H1 (cell line): ENCODE results near the gene CFLAR. TPM values are rescaled to one million over a fixed set of nuclear protein-coding genes. Genes with fewer than 3 reads are reported as not detected.
A peak's percentile ranks its signal among the peaks of the same experiment; 100 is the strongest.

Source experiments
- CTCF ChIA-PET: fragments of 300-600 bp; sonication (Branson Sonifier 250); formaldehyde crosslinking; loops from one replicate; lab custom pipeline; 2021; ENCODE audit not compliant: partially characterized antibody; lab: Charles Lee
- POLR2A ChIA-PET: fragments of 300-600 bp; sonication (Branson Sonifier 250); formaldehyde crosslinking; loops from one replicate; lab custom pipeline; 2021; ENCODE audit warnings: inconsistent platforms; ENCODE audit not compliant: partially characterized antibody; lab: Charles Lee
- DNase-seq, 2 experiments: peaks; one replicate each; pipeline versions ENCODE4 v3.0.0 to v3.0.0-alpha.2; 2010 to 2022; ENCODE audit warnings: low spot score in 2 of 2, low read depth in 1 of 2, mixed read lengths in 1 of 2
- FAIRE-seq: peaks from 2 replicates; lab custom pipeline; 2011; peaks lifted over from hg19 to GRCh38; lab: Jason Lieb, UNC
- H2AFZ ChIP-seq: 2 replicates; pipeline ENCODE4 v1.8.1; 2012; ENCODE audit warnings: low read length, inconsistent platforms
- H2AK5ac ChIP-seq: 2 replicates; pipeline ENCODE4 v1.6.1; 2013; ENCODE audit warnings: low read depth, low read length
- H2BK120ac ChIP-seq: replicated peaks from 2 replicates; pipeline ENCODE3; 2013; ENCODE audit warnings: low read depth, low read length, inconsistent platforms
- H2BK12ac ChIP-seq: 2 replicates; pipeline ENCODE4 v1.6.1; 2013; ENCODE audit warnings: low read depth, low read length
- H2BK15ac ChIP-seq: 2 replicates; pipeline ENCODE4 v1.6.1; 2013; ENCODE audit warnings: low read length
- H2BK20ac ChIP-seq: 2 replicates; pipeline ENCODE4 v1.6.1; 2013; ENCODE audit warnings: low read length
- H2BK5ac ChIP-seq: 2 replicates; pipeline ENCODE4 v1.6.1; 2013; ENCODE audit warnings: low read depth, low read length
- H3K14ac ChIP-seq: 2 replicates; pipeline ENCODE4 v1.6.1; 2013; ENCODE audit warnings: inconsistent platforms; ENCODE audit not compliant: insufficient read length
- H3K18ac ChIP-seq: 2 replicates; pipeline ENCODE4 v1.6.1; 2013; ENCODE audit warnings: low read length; ENCODE audit errors: extremely low read depth
- H3K23ac ChIP-seq: 2 replicates; pipeline ENCODE4 v1.6.1; 2013; ENCODE audit warnings: inconsistent platforms; ENCODE audit not compliant: insufficient read length
- H3K23me2 ChIP-seq: 2 replicates; pipeline ENCODE4 v1.6.1; 2013; ENCODE audit warnings: low read depth, low read length
- H3K27ac ChIP-seq: 2 replicates; pipeline ENCODE4 v1.6.1; 2011; ENCODE audit warnings: low read depth, low read length, inconsistent platforms
- H3K27me3 ChIP-seq, 4 experiments: replicated peaks in 1 of 4; 1 replicate in 1 of 4; 2 replicates in 3 of 4; pipeline versions ENCODE4 v1.6.1 to v1.8.1; 2011 to 2013; ENCODE audit warnings: low read length in 3 of 4, mild to moderate bottlenecking in 3 of 4, inconsistent platforms in 2 of 4, mixed read lengths in 2 of 4, moderate library complexity in 1 of 4; ENCODE audit not compliant: control insufficient read depth in 3 of 4, insufficient read depth in 3 of 4; ENCODE audit errors: extremely low read depth in 1 of 4
- H3K36me3 ChIP-seq, 4 experiments: 2 replicates each; pipeline versions ENCODE4 v1.6.1 to v1.8.1; 2011 to 2013; ENCODE audit warnings: mild to moderate bottlenecking in 4 of 4, low read length in 3 of 4, moderate library complexity in 2 of 4, control low read depth in 1 of 4, inconsistent platforms in 1 of 4; ENCODE audit not compliant: insufficient read depth in 4 of 4, control insufficient read depth in 2 of 4
- H3K4ac ChIP-seq: replicated peaks from 2 replicates; pipeline ENCODE3; 2013; ENCODE audit warnings: low read length, low read depth, mixed read lengths, inconsistent platforms; ENCODE audit not compliant: insufficient read length
- H3K4me1 ChIP-seq, 4 experiments: replicated peaks in 1 of 4; 1 replicate in 1 of 4; 2 replicates in 3 of 4; pipeline versions ENCODE4 v1.6.1 to v1.8.1; 2011 to 2013; ENCODE audit warnings: low read length in 3 of 4, inconsistent platforms in 2 of 4, mixed read lengths in 1 of 4; ENCODE audit not compliant: insufficient read depth in 4 of 4, control insufficient read depth in 3 of 4
- H3K4me2 ChIP-seq, 2 experiments: 2 replicates each; pipeline versions ENCODE4 v1.6.1 to v1.8.1; 2011 to 2013; ENCODE audit warnings: low read depth in 2 of 2, low read length in 2 of 2, control low read depth in 1 of 2, inconsistent platforms in 1 of 2, mild to moderate bottlenecking in 1 of 2; ENCODE audit not compliant: insufficient read depth in 1 of 2
- H3K4me3 ChIP-seq, 4 experiments: fragments of 200-600, 300-600 bp in 1 of 4; sonication (generic), shearing (Covaris generic), sonication (Bioruptor Twin) in 1 of 4; 2 replicates each; pipeline versions ENCODE4 v1.5.1 to v1.8.1; 2011 to 2016; ENCODE audit warnings: low read length in 4 of 4, low read depth in 3 of 4, control low read depth in 2 of 4, inconsistent platforms in 2 of 4, mild to moderate bottlenecking in 2 of 4, mixed read lengths in 1 of 4, moderate library complexity in 1 of 4; ENCODE audit not compliant: insufficient read depth in 2 of 4; ENCODE audit errors: extremely low read depth in 1 of 4
- H3K56ac ChIP-seq: replicated peaks from 2 replicates; pipeline ENCODE3; 2013; ENCODE audit warnings: low read depth, mild to moderate bottlenecking, mixed read lengths, low read length, inconsistent platforms; ENCODE audit not compliant: insufficient read length
- H3K79me1 ChIP-seq: 2 replicates; pipeline ENCODE4 v1.6.1; 2013; ENCODE audit warnings: low read depth, low read length, control low read depth
- H3K79me2 ChIP-seq, 2 experiments: 2 replicates each; pipeline versions ENCODE4 v1.6.1 to v1.8.1; 2012 to 2013; ENCODE audit warnings: low read length in 2 of 2, mild to moderate bottlenecking in 2 of 2, inconsistent platforms in 1 of 2; ENCODE audit not compliant: insufficient read depth in 2 of 2, control insufficient read depth in 1 of 2
- H3K9ac ChIP-seq, 4 experiments: replicated peaks in 1 of 4; 1 replicate in 1 of 4; 2 replicates in 3 of 4; pipeline versions ENCODE4 v1.6.1 to v1.8.1; 2011 to 2013; ENCODE audit warnings: low read depth in 3 of 4, low read length in 3 of 4, control low read depth in 2 of 4, mild to moderate bottlenecking in 2 of 4, moderate library complexity in 2 of 4, inconsistent platforms in 1 of 4; ENCODE audit errors: extremely low read depth in 1 of 4
- H3K9me3 ChIP-seq, 2 experiments: 2 replicates each; pipeline versions ENCODE4 v1.6.1 to v1.8.1; 2012 to 2013; ENCODE audit warnings: mild to moderate bottlenecking in 2 of 2, moderate library complexity in 2 of 2, control low read depth in 1 of 2, inconsistent platforms in 1 of 2, low read depth in 1 of 2, low read length in 1 of 2, mixed read lengths in 1 of 2; ENCODE audit not compliant: insufficient read depth in 2 of 2
- H4K20me1 ChIP-seq, 2 experiments: replicated peaks in 1 of 2; 2 replicates each; pipeline versions ENCODE3 to v1.8.1; 2011 to 2013; ENCODE audit warnings: inconsistent platforms in 2 of 2, low read length in 2 of 2, mild to moderate bottlenecking in 1 of 2; ENCODE audit not compliant: insufficient read depth in 2 of 2, control insufficient read depth in 1 of 2
- H4K5ac ChIP-seq: 2 replicates; pipeline ENCODE4 v1.6.1; 2013; ENCODE audit warnings: low read length, low read depth, mixed read lengths, inconsistent platforms; ENCODE audit not compliant: insufficient read length
- H4K8ac ChIP-seq: 2 replicates; pipeline ENCODE4 v1.8.0; 2013; ENCODE audit warnings: mild to moderate bottlenecking, moderate library complexity, low read length, inconsistent platforms; ENCODE audit not compliant: insufficient read depth; ENCODE audit errors: extremely low read depth
- H4K91ac ChIP-seq: replicated peaks from 2 replicates; pipeline ENCODE3; 2013; ENCODE audit warnings: low read length, mixed read lengths, inconsistent platforms; ENCODE audit not compliant: insufficient read length
- POLR2AphosphoS5 ChIP-seq: IDR thresholded peaks from 2 replicates; pipeline ENCODE4 v1.6.1; 2011; ENCODE audit warnings: low read depth, low read length
- POU5F1 ChIP-seq: IDR thresholded peaks from 2 replicates; pipeline ENCODE4 v1.6.1; 2011; ENCODE audit warnings: low read depth, mild to moderate bottlenecking, low read length, moderate library complexity
- SAP30 ChIP-seq: fragments of 300-600 bp; sonication (generic); IDR thresholded peaks from 2 replicates; pipeline ENCODE4 v1.7.1; 2012; ENCODE audit warnings: low read length, moderate library complexity, mild to moderate bottlenecking, inconsistent platforms; ENCODE audit not compliant: insufficient read depth, insufficient replicate concordance
- SP1 ChIP-seq: IDR thresholded peaks from 2 replicates; pipeline ENCODE4 v1.6.1; 2011; ENCODE audit warnings: low read depth, low read length
- TCF12 ChIP-seq: IDR thresholded peaks from 2 replicates; pipeline ENCODE4 v1.6.1; 2011; ENCODE audit warnings: low read depth, mild to moderate bottlenecking, low read length
- TEAD4 ChIP-seq: IDR thresholded peaks from 2 replicates; pipeline ENCODE4 v1.6.1; 2012; ENCODE audit warnings: low read depth, low read length, inconsistent platforms, mixed read lengths
- WGBS, 2 experiments: shearing (Covaris generic) in 1 of 2; methylation state at CpG; one replicate each; pipeline versions ENCODE4 v1.1.6 to v1.1.7; 2013 to 2015; ENCODE audit warnings: low lambda C conversion rate in 2 of 2, mixed read lengths in 2 of 2, inconsistent platforms in 1 of 2, low coverage in 1 of 2, missing lambda C conversion rate in 1 of 2; ENCODE audit not compliant: insufficient replicate concordance in 2 of 2, insufficient coverage in 1 of 2, insufficient read length in 1 of 2; ENCODE audit errors: extremely low coverage in 1 of 2, missing lambda C conversion rate in 1 of 2; 5-methylcytosine and 5-hydroxymethylcytosine counted together
- polyA plus RNA-seq, 7 experiments: library from polyadenylated mRNA; depleted of rRNA in 3 of 7; stranded (reverse) in 5 of 7; unstranded in 2 of 7; fragments of >200 nt in 5 of 7; fragments of 200-250 nt in 2 of 7; gene quantifications; 1 replicate in 5 of 7; 2 replicates in 1 of 7; 4 replicates in 1 of 7; pipeline versions ENCODE4 v1.2.1 to v1.2.3, GENCODE V29; 2011 to 2013; ENCODE audit warnings: missing spikeins in 2 of 7, mixed read lengths in 2 of 7
- total RNA-seq: library from RNA; stranded (reverse); fragmentation: NEBNext Ultra II Directional; extraction: Animal tissue kit (Norgen Biotek cat#: 25700); gene quantifications from 2 replicates; pipeline ENCODE4 v1.2.1, GENCODE V29; 2021

The CFLAR gene
- total and polyA plus RNA-seq, 2 of the 8 experiments (the other 6 are each of a cell fraction or from before 2014, with no cell fraction given), result 1.1 to 3.9 TPM

DNA sequence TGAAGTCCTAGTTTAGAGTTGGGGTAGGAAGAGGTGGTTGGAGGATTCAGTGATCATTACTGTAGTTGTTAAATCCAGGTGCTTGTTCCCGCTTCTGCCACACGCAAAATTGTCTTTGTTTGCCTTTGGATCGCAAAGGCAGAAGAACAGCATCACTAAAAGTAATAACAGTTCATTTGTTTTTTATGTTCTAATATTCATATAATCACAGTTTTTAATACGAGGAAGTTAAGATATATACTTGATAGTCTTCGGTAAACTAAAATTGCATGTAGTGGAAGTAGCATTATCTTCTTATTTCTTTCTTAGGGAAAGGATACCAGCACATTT, 43.8 kb upstream of the CFLAR start:
- no peaks in the 10 kb centered on the region for H3K36me3 ChIP-seq
- H3K79me1 ChIP-seq, result no peaks in the 10 kb centered on the region
- H3K27ac ChIP-seq, result peak overlapping the region; percentile 16; the same call in 1 of the 2 replicates
- ChIA-PET CTCF (interaction anchor here (0.5 to 6.7 kb wide), 6 partner anchors 12 to 171 kb away, joined by 3 to 102 read pairs (median 4); partner anchors contain the start of gene ORC2), POLR2A (interaction anchor here (0.6 to 1.8 kb wide), 5 partner anchors 9 to 183 kb away, joined by 3 to 5 read pairs (median 3); partner anchors contain the start of genes NIF3L1, ORC2 and PPIL3)
- peak overlapping the region; percentile 100 for H2AFZ ChIP-seq
- H3K79me2 ChIP-seq, result peaks cover 0 to 30% of the 10 kb centered on the region in 2 experiments; a peak in 2 of 4 replicates
- H3K9me3 ChIP-seq, result no peaks in the 10 kb centered on the region
- H3K14ac ChIP-seq, result no peak overlapping the region
- H4K5ac ChIP-seq, result no peak overlapping the region
- H3K4me1 ChIP-seq, result peaks cover 0 to 3% (median 0%) of the 10 kb centered on the region in 4 experiments; a peak in 2 of 7 replicates
- no peak overlapping the region; the same call in 1 of the 2 replicates for H2BK12ac ChIP-seq
- 0 out of 2 replicates have a peak overlapping the region, but pooled peaks have one; percentile 98 for H2BK5ac ChIP-seq
- no peak for DNase-seq
- H2BK120ac ChIP-seq, result no peak overlapping the region
- 11% methylated on average over 5 of the region's 5 CpGs; no CpG with 5 or more reads in 1 of the 2 experiments for WGBS, 2 experiments
- H4K8ac ChIP-seq, result no peak overlapping the region
- peak overlapping the region; percentile 68 to 82 for H3K4me2 ChIP-seq
- no peak overlapping the region; the same call in 1 of the 2 replicates for H3K18ac ChIP-seq
- no peak overlapping the region for H4K91ac ChIP-seq
- no peaks in the 10 kb centered on the region for H4K20me1 ChIP-seq
- no peak overlapping the region for H3K23ac ChIP-seq
- no peak for FAIRE-seq
- peak overlapping the region; percentile 69 to 100 (median 94) for H3K9ac ChIP-seq
- peaks cover 4% of the 10 kb centered on the region for H3K23me2 ChIP-seq
- H2AK5ac ChIP-seq, result no peak overlapping the region
- no peak overlapping the region for H3K56ac ChIP-seq
- no peaks in the 10 kb centered on the region for H3K27me3 ChIP-seq
- H3K4ac ChIP-seq, result no peak overlapping the region
- no peak for TF ChIP-seq TCF12
- no peak for TF ChIP-seq SP1
- no peak for TF ChIP-seq POLR2AphosphoS5
- TF ChIP-seq POU5F1, result no peak
- TF ChIP-seq SAP30, result no peak
- no peak for TF ChIP-seq TEAD4
- H2BK20ac ChIP-seq, result no peak overlapping the region
- H3K4me3 ChIP-seq, result peak overlapping the region; percentile 82 to 99 (median 87)
- H2BK15ac ChIP-seq, result no peak overlapping the region
